Neutrophil (primary cell): ENCODE measurements around the gene IL1R2.

Experiments used
- H3K27ac ChIP-seq: fragments of 200-600 bp; sonication (generic); 2 replicates; pipeline ENCODE4 v1.5.1; 2016; ENCODE audit warnings: mild to moderate bottlenecking, moderate library complexity
- H3K27me3 ChIP-seq: fragments of 200-600 bp; sonication (generic); 2 replicates; pipeline ENCODE4 v1.6.0; 2016; ENCODE audit warnings: mild to moderate bottlenecking
- H3K36me3 ChIP-seq: fragments of 200-600 bp; sonication (generic); 2 replicates; pipeline ENCODE4 v1.5.1; 2017
- H3K4me1 ChIP-seq, 2 experiments: fragments of 200-600 bp in 1 of 2; sonication (generic) in 1 of 2; 1 replicate in 1 of 2; 2 replicates in 1 of 2; pipeline versions ENCODE4 v1.5.1 to v1.6.1; 2013 to 2016; ENCODE audit warnings: low read depth in 1 of 2, low read length in 1 of 2, mild to moderate bottlenecking in 1 of 2, moderate library complexity in 1 of 2; ENCODE audit not compliant: control insufficient read depth in 1 of 2, insufficient read depth in 1 of 2
- H3K4me3 ChIP-seq, 2 experiments: fragments of 200-600 bp in 1 of 2; sonication (generic) in 1 of 2; 1 replicate in 1 of 2; 2 replicates in 1 of 2; pipeline ENCODE4 v1.5.1; 2013 to 2016; ENCODE audit warnings: low read depth in 1 of 2, low read length in 1 of 2, mild to moderate bottlenecking in 1 of 2, moderate library complexity in 1 of 2
- H3K9me3 ChIP-seq: fragments of 200-600 bp; sonication (generic); 2 replicates; pipeline ENCODE4 v1.5.1; 2016
- CTCF ChIP-seq: fragments of 200-600 bp; sonication (generic); IDR thresholded peaks from 2 replicates; pipeline ENCODE4 v1.5.1; 2016; ENCODE audit warnings: antibody characterized with exemption

IL1R2 gene

GRCh38 chr2:102027036-102027980 is 35.5 kb downstream of the IL1R2 start:
- peak overlapping the region; percentile 70 for H3K27ac ChIP-seq
- H3K4me3 ChIP-seq = no peak overlapping the region
- no peaks in the 10 kb centered on the region for H3K27me3 ChIP-seq
- H3K4me1 ChIP-seq = peaks cover 18 to 20% of the 10 kb centered on the region in 2 experiments
- peaks cover 86% of the 10 kb centered on the region for H3K36me3 ChIP-seq
- no peaks in the 10 kb centered on the region for H3K9me3 ChIP-seq
- no peak for TF ChIP-seq CTCF

GRCh38 chr2:102028470-102028869 is 36.7 kb downstream of the IL1R2 start:
- H3K27me3 ChIP-seq = no peaks in the 10 kb centered on the region
- peak overlapping the region; percentile 70 for H3K27ac ChIP-seq
- H3K4me3 ChIP-seq = no peak overlapping the region
- H3K9me3 ChIP-seq = no peaks in the 10 kb centered on the region
- TF ChIP-seq CTCF = no peak
- H3K36me3 ChIP-seq = peaks cover 75% of the 10 kb centered on the region
- peaks cover 29 to 32% of the 10 kb centered on the region in 2 experiments for H3K4me1 ChIP-seq

GRCh38 chr2:102029405-102029804 is 37.6 kb downstream of the IL1R2 start:
- H3K4me3 ChIP-seq = no peak overlapping the region
- no peaks in the 10 kb centered on the region for H3K9me3 ChIP-seq
- peaks cover 39 to 41% of the 10 kb centered on the region in 2 experiments for H3K4me1 ChIP-seq
- H3K36me3 ChIP-seq = peaks cover 66% of the 10 kb centered on the region
- H3K27me3 ChIP-seq = no peaks in the 10 kb centered on the region
- TF ChIP-seq CTCF = no peak
- peak overlapping the region; percentile 81 for H3K27ac ChIP-seq

GRCh38 chr2:102029952-102030351 is 38.2 kb downstream of the IL1R2 start:
- TF ChIP-seq CTCF = no peak
- H3K4me1 ChIP-seq = peaks cover 42 to 47% of the 10 kb centered on the region in 2 experiments
- peak overlapping the region; percentile 81 for H3K27ac ChIP-seq
- no peaks in the 10 kb centered on the region for H3K9me3 ChIP-seq
- H3K27me3 ChIP-seq = no peaks in the 10 kb centered on the region
- no peak overlapping the region for H3K4me3 ChIP-seq
- H3K36me3 ChIP-seq = peaks cover 60% of the 10 kb centered on the region

GRCh38 chr2:102030502-102030854 is 38.7 kb downstream of the IL1R2 start:
- Histone ChIP-seq H3K9me3 (no peaks in the 10 kb centered on the region), H3K4me3 (peak overlapping the region in 1 of 2 experiments; percentile 10), H3K36me3 (peaks cover 55% of the 10 kb centered on the region), H3K4me1 (peaks cover 42 to 49% of the 10 kb centered on the region in 2 experiments), H3K27me3 (no peaks in the 10 kb centered on the region), H3K27ac (peak overlapping the region; percentile 81)
- no peak for TF ChIP-seq CTCF
